GM19035 (cell line): ENCODE measurements around the gene SPR.
A peak's percentile ranks its signal among the peaks of the same experiment; 100 is the strongest.
"Not testable (repeated sequence)": the region's sequence is repeated elsewhere in the genome, so short reads cannot be mapped to it uniquely, and the experiment has no call there.

Experiments used
- ATAC-seq: cut with Tn5 transposase; IDR thresholded peaks from one replicate; pipeline ENCODE4 v1.9.1; 2021; ENCODE audit not compliant: unreplicated experiment

Gene SPR

GRCh38 chr2:72888438-72889202 lies 1.4 kb downstream of the SPR start:
- no peak for ATAC-seq

DNA sequence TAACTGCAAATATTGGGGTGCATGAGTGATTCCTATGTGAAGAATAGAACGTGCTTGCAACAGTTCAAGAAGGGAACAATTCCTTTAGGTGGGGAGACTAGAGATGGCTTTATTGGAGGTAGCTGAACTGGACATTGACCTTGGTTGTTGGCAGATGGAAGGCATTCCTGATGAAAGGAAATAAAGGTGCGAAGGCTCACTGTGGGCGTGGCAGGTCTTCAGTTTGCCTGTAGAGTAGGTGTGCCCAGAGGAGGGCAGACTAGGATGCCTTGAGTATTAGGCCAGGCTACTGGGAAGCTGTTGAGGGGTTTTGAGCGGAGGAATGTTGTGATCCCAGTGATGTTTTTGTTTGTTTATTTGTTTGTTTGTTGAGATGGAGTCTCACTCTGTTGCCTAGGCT lies 2.8 kb downstream of the SPR start:
- no peak for ATAC-seq

GRCh38 chr2:72891091-72891818 lies 4.0 kb downstream of the SPR start:
- no peak for ATAC-seq

GRCh38 chr2:72892506-72893173 lies 5.4 kb downstream of the SPR start:
- peak; percentile 50 for ATAC-seq

- peak; percentile 70 for ATAC-seq
Observed at GRCh38 chr2:72893594-72894319, 6.5 kb downstream of the SPR start.

- ATAC-seq, result no peak
Observed at GRCh38 chr2:72894514-72894913, 7.3 kb downstream of the SPR start.

DNA sequence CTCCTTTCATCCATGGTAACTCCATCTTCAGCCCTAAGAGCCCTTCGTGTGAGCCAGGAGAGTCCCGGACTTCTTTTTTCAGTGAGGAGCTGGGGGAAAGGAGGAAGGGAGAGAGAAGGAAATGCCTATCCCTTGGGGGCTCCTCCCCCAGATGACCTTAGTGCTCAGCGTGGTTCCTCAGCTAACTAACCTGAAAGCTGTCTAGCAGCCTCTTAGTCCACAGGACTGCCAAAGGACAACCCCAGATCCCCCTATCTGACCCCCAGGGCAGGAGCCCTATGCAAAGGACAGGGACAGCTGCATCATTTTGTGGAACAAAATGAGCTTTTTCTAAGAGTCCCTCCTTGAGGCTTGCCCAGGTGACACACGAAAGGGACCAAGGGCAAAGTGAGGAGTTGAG lies 7.9 kb downstream of the SPR start:
- no peak for ATAC-seq

DNA sequence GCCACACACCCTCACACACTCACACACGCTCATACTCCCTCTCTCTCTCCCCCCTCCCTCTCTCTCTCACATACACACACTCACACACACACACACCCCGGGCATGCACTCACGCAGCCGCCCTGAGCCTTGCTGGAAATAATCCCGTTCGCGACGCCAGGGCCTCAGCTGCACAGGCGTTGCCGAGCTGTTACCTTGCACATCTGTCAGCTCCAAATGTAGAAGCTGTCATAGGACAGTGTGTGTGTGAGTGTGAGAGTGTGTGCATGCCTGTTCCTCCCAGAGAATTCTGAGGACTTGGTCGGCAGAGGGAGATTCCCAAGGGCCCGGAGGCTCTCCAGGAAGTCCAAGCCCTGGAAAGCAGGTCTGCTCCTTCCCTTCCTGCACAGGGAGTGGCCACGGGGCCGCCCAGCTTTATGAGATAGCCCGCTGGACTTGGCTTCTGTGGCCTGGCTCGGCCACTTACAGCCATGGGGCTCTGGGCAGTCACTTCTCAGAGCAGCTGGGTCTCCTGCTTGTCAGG lies 8.6 kb downstream of the SPR start:
- no peak for ATAC-seq

GRCh38 chr2:72896446-72896845 lies 9.2 kb downstream of the SPR start:
- no peak for ATAC-seq

DNA sequence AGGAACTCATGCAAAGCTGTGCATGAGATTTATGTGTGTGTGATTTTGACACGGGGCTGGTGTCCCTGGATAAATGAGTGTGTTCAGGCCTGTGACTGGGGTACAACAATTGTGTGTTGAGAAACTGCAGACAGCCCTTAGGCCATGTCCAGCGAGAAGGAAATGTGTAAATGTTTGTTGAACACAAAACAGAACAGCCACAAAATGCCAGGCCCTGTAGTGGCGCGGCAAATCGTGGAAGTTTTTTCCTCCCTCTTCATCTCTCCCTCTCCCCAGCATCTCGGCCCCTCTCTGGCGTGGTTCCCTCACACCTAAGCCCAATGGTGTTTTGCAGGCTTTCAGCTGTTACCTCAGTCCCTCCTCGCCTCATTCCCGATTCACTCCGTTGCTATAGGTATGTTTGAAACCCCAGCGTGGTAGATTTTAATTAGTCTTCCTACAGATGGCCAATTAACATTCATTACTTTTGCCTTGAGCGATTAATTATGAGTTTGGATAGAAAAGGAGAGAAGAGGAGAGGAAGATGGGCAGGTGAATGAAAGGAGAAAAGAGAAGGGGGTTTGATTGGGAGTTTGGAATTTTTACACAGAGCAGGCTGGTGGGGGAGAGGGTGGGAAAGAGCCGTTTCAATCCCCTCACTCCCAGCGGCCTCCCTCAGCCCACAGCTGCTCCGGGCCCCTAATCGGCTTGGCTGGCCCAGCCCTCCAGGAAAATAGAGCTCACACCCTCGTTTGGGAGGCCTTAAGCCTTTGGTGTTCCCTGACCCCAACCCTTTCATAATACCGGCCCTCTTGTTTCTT lies 10.8 kb downstream of the SPR start:
- ATAC-seq, result no peak

- ATAC-seq, result no peak
Observed at GRCh38 chr2:72898585-72898906, 11.3 kb downstream of the SPR start.

- no peak for ATAC-seq
Observed at GRCh38 chr2:72900191-72900825, 13.1 kb downstream of the SPR start.

GRCh38 chr2:72901426-72901825 lies 14.2 kb downstream of the SPR start:
- ATAC-seq, result no peak

DNA sequence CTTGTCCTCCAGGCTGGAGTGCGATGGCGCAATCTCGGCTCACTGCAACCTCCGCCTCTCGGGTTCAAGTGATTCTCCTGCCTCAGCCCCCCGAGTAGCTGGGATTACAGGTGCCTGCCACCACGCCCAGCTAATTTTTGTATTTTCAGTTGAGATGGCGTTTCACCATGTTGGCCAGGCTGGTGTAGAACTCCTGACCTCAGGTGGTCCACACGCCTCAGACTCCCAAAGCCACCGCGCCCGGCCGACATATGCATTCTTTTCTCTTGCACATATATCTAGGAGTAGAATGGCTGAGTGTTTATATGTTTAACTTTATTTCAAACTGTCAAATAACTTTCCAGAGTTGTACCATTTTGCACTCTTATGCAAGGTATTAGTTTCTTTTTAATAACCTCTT lies 20.2 kb downstream of the SPR start:
- ATAC-seq, result not testable (repeated sequence)

GRCh38 chr2:72908741-72909140 lies 21.5 kb downstream of the SPR start:
- ATAC-seq, result no peak

- no peak for ATAC-seq
Observed at GRCh38 chr2:72911256-72911655, 24.0 kb downstream of the SPR start.

DNA sequence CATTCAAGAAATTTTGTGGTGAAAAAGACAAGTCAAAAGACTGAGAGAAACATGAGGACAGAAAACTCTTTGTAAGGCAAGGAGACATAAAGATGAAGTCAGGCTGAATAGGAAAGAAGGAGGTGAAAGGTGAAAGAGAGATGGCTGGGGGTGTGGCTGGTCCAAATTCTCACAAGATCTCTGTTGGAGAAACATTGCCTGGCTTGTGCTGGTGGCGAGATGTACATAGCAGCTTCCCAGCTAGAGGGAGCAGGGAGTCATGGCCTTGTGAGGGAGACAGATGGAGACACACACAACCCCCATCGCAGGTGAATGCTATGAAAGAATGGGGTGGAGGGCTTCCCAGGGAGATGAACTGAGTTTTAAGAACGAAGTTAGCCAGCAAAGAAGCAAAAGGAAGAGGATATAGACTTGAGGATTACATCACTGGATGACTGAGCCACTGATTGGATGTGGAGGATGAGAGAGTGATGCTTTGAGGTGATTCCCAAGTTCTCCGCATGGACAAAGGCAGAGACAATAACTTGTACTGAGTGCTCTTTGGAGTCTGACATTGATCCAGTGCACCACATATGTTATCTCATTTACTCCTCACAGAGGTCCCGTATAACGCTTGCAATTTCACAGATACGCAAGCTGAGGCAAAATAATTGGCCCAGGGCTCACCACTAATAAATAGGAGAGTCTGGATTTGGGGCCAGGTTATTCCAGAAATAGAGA lies 26.4 kb downstream of the SPR start:
- no peak for ATAC-seq

GRCh38 chr2:72914206-72914559 lies 27.0 kb downstream of the SPR start:
- no peak for ATAC-seq

GRCh38 chr2:72914589-72915319 lies 27.5 kb downstream of the SPR start:
- no peak for ATAC-seq
